Tibial artery (tissue), 4 donors: ENCODE measurements around the gene SCGN.
"Not testable (repeated sequence)": the region's sequence is repeated elsewhere in the genome, so short reads cannot be mapped to it uniquely, and the experiment has no call there.

Source experiments
- DNase-seq, 2 donors: peaks; one replicate each; pipeline ENCODE4 v3.0.0-alpha.2; 2019
- H3K27ac ChIP-seq, 2 donors: fragments of 200-600 bp; sonication (generic) in 1 of 2; 1 replicate in 1 of 2; 2 replicates in 1 of 2; pipeline ENCODE4 v1.5.1; 2018 to 2019; ENCODE audit warnings: mild to moderate bottlenecking in 1 of 2
- H3K27me3 ChIP-seq, 2 donors: fragments of 200-600 bp; sonication (generic) in 1 of 2; one replicate each; pipeline versions ENCODE4 v1.5.1 to v1.6.0; 2016 to 2019
- H3K36me3 ChIP-seq, 3 donors: fragments of 200-600 bp; sonication (generic) in 2 of 3; one replicate each; pipeline ENCODE4 v1.5.1; 2016 to 2019; ENCODE audit warnings: mild to moderate bottlenecking in 2 of 3
- H3K4me1 ChIP-seq, 4 donors: fragments of 200-600 bp; sonication (generic) in 2 of 4; 1 replicate in 3 of 4; 2 replicates in 1 of 4; pipeline ENCODE4 v1.5.1; 2016 to 2019
- H3K4me3 ChIP-seq, 2 donors: fragments of 200-600 bp; sonication (generic) in 1 of 2; 1 replicate in 1 of 2; 2 replicates in 1 of 2; pipeline ENCODE4 v1.5.1; 2018 to 2019; ENCODE audit warnings: mild to moderate bottlenecking in 2 of 2
- H3K9me3 ChIP-seq, 3 donors: fragments of 200-600 bp; sonication (generic) in 1 of 3; one replicate each; pipeline ENCODE4 v1.5.1; 2016 to 2019
- intact Hi-C: fragments of 100-400 bp; cut with DNase I; formaldehyde crosslinking; loops from one replicate; pipeline ENCODE4 v1.15.0; 2023; ENCODE audit warnings: low total_unique reads
- TF ChIP-seq, protein P1 (sequence below), 2 experiments: fragments of 200-600 bp in 1 of 2; fragments of 450-650 bp in 1 of 2; IDR thresholded peaks; one replicate each; pipeline ENCODE4 v1.5.1; 2017 to 2019; ENCODE audit warnings: antibody characterized with exemption in 2 of 2, mild to moderate bottlenecking in 1 of 2, moderate library complexity in 1 of 2

The SCGN gene

DNA sequence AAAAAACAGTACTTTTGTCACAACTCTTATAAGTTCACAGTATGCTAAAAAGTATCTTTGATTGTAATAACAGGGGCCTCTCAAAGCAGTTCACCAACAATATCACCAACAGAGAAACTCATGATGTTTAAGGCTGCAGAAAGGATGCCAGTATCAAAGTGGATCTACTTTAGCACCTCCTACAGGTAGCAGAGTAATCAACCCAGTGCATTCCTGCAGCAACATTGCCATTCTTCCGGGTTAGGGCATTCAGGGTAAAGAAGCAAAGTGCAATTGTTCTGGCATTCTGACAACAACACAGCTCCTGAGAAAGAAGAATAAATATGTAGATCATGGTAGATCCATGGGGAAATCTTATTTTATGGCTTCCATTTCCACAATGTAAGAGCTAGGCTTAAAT lies 95.0 kb downstream of the SCGN start:
- Histone ChIP-seq H3K4me1 (no peaks in the 10 kb centered on the region), H3K27ac (no peak overlapping the region), H3K36me3 (no peaks in the 10 kb centered on the region), H3K27me3 (no peaks in the 10 kb centered on the region), H3K4me3 (no peak overlapping the region), H3K9me3 (no peaks in the 10 kb centered on the region)
- DNase-seq: no peak
- intact Hi-C loops: no loop called here
- TF ChIP-seq, protein P1, sequence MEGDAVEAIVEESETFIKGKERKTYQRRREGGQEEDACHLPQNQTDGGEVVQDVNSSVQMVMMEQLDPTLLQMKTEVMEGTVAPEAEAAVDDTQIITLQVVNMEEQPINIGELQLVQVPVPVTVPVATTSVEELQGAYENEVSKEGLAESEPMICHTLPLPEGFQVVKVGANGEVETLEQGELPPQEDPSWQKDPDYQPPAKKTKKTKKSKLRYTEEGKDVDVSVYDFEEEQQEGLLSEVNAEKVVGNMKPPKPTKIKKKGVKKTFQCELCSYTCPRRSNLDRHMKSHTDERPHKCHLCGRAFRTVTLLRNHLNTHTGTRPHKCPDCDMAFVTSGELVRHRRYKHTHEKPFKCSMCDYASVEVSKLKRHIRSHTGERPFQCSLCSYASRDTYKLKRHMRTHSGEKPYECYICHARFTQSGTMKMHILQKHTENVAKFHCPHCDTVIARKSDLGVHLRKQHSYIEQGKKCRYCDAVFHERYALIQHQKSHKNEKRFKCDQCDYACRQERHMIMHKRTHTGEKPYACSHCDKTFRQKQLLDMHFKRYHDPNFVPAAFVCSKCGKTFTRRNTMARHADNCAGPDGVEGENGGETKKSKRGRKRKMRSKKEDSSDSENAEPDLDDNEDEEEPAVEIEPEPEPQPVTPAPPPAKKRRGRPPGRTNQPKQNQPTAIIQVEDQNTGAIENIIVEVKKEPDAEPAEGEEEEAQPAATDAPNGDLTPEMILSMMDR (IDR thresholded peaks at IDR 0.05): no peak

DNA sequence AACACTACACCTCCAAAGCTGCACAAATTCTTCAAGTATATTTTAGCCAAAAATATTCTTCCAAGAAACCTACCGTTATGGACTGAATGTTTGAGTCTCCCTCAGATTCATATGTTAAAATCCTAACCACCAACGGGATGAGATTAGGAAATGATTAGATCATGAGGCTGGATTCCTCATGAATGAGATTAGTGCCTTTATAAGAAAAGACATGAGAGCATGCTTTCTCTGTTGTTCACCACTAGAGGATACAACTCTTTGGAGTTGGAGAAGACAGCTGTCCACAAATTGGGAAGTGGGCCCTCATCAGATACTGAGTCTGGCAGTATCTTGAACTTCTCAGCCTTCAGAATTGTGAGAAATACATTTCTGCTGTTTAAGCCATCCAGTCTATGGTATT lies 95.5 kb downstream of the SCGN start:
- no peak for DNase-seq
- Histone ChIP-seq H3K27ac (no peak overlapping the region), H3K4me1 (no peaks in the 10 kb centered on the region), H3K27me3 (no peaks in the 10 kb centered on the region), H3K4me3 (no peak overlapping the region), H3K9me3 (no peaks in the 10 kb centered on the region), H3K36me3 (no peaks in the 10 kb centered on the region)
- intact Hi-C loops: no loop called here
- TF ChIP-seq, protein P1 (IDR thresholded peaks at IDR 0.05): no peak

DNA sequence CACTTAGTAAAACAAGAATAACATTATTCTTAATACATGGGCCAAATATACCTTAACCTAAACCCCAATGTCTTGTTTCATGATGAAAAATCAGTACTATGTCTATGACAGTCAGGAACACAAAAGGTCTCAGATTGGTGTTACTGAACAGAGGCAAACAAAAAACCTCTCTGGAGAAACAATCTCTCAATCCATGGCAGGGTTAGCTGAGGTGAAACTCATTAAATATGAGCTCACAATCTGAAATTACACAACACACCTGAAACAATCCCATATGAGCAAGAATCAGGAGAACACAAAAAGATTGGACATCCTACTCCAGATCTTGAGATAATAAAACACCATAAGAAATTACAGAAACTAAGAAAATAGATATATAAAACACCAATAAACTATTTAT lies 96.0 kb downstream of the SCGN start:
- H3K27ac ChIP-seq: no peak overlapping the region

DNA sequence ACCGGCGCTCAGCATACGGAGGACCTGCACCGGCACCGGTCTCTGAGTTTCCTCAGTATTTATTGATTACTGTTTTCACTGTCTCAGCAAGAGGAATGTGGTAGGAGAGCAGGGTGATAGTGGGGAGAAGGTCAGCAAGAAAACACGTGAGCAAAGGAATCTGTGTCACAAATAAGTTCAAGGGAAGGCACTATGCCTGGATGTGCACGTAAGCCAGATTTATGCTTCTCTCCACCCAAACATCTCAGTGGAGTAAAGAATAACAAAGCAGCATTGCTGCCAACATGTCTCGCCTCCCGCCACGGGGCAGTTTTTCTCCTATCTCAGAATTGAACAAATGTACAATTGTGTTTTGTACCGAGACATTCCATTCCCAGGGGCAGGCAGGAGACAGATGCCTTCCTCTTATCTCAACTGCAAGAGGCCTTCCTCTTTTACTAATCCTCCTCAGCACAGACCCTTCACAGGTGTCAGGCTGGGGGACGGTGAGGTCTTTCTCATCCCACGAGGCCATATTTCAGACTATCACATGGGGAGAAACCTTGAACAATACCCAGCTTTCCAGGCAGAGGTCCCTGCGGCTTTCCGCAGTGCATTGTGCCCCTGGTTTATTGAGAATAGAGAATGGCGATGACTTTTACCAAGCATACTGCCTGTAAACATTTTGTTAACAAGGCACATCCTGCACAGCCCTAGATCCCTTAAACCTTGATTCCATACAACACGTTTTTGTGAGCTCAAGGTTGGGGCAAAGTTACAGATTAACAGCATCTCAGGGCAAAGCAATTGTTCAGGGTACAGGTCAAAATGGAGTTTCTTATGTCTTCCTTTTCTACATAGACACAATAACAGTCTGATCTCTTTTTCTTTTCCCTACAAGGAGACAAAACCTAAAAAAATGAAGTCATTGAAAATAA lies 96.8 kb downstream of the SCGN start:
- H3K4me1 ChIP-seq, H3K27ac ChIP-seq, H3K36me3 ChIP-seq, H3K9me3 ChIP-seq, H3K27me3 ChIP-seq, intact Hi-C loops, H3K4me3 ChIP-seq, DNase-seq: not testable (repeated sequence)

More for the DNA sequence above, 96.0 kb downstream of the SCGN start:
- no peaks in the 10 kb centered on the region for H3K9me3 ChIP-seq
- H3K4me3 ChIP-seq: no peak overlapping the region
- no peaks in the 10 kb centered on the region for H3K27me3 ChIP-seq
- DNase-seq: no peak
- TF ChIP-seq, protein P1 (IDR thresholded peaks at IDR 0.05): no peak
- intact Hi-C loops: no loop called here
- no peaks in the 10 kb centered on the region for H3K4me1 ChIP-seq
- H3K36me3 ChIP-seq: no peaks in the 10 kb centered on the region

DNA sequence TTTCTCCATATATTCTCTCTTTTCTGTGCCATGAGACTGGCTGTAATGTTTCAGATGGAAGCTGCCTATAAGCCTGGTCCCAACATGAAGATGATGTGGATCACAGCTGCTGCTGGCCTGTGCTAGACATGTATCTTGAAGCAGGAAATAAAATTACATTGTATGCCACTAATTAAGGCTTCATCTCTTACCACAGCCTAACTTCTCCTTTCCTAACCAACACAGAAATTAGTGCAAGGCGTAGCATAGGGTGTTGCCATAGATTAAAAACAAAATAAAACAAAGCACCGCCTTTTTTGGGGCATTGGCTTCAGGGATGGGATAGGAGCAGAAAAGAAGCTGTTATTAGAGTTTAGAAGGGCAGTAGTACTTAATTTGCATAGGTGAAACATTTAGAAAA lies 97.8 kb downstream of the SCGN start:
- no peaks in the 10 kb centered on the region for H3K4me1 ChIP-seq
- intact Hi-C loops: no loop called here
- H3K27me3 ChIP-seq: no peaks in the 10 kb centered on the region
- no peak for DNase-seq
- TF ChIP-seq, protein P1 (IDR thresholded peaks at IDR 0.05): no peak
- H3K27ac ChIP-seq: no peak overlapping the region
- H3K4me3 ChIP-seq: no peak overlapping the region
- H3K36me3 ChIP-seq: no peaks in the 10 kb centered on the region
- no peaks in the 10 kb centered on the region for H3K9me3 ChIP-seq

DNA sequence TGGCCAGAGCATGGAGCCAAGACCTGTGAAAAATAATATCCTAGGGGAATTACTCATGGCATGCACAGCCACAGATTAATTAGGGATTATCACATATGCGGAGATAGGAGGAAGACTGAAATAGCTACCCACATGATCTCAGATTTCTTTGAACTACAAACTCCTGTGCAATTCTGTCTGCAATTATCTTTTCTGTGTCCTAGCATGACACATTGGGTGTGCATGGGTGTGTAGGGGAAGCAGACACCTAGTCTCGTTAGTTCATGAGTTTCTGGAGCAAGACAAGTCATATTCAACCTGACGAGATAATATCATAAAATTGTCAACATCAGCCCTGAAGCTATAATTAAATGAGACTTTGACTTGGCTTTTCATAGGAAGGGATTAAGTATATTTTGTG lies 98.9 kb downstream of the SCGN start:
- Histone ChIP-seq H3K4me1 (no peaks in the 10 kb centered on the region), H3K9me3 (no peaks in the 10 kb centered on the region), H3K4me3 (no peak overlapping the region), H3K27ac (no peak overlapping the region), H3K27me3 (no peaks in the 10 kb centered on the region), H3K36me3 (no peaks in the 10 kb centered on the region)
- DNase-seq: no peak
- TF ChIP-seq, protein P1 (IDR thresholded peaks at IDR 0.05): no peak
- intact Hi-C loops: no loop called here
